Stimulated activated CD4-positive, alpha-beta T cell treated with anti-CD3 and anti-CD28 coated beads, Interleukin-12 subunit alpha, Interleukin-12 subunit beta, amount 100 ng/mL, for 24 hours (primary cell): Measurements from ENCODE around the gene MAML2.

Source experiments
- DNase-seq, 2 experiments: peaks; one replicate each; pipeline ENCODE4 v3.0.0-alpha.2; 2020; ENCODE audit warnings: low read depth in 2 of 2

Gene MAML2

GRCh38 chr11:96238563-96239135, 104.3 kb downstream of the MAML2 start:
- DNase-seq: no peak

GRCh38 chr11:96237766-96238266, 105.2 kb downstream of the MAML2 start:
- no peak for DNase-seq

GRCh38 chr11:96235751-96236150, 107.2 kb downstream of the MAML2 start:
- DNase-seq: peak in 1 of 2 experiments; percentile 40

- no peak for DNase-seq
These were observed 108.0 kb downstream of the MAML2 start for GRCh38 chr11:96234866-96235441.

- DNase-seq: no peak
These were observed 110.9 kb downstream of the MAML2 start for GRCh38 chr11:96232132-96232531.

GRCh38 chr11:96230686-96231085, 112.3 kb downstream of the MAML2 start:
- DNase-seq: no peak

- no peak for DNase-seq
These were observed 113.5 kb downstream of the MAML2 start for GRCh38 chr11:96229354-96229977.

- no peak for DNase-seq
These were observed 114.1 kb downstream of the MAML2 start for GRCh38 chr11:96228910-96229309.

- DNase-seq: no peak
These were observed 114.5 kb downstream of the MAML2 start for GRCh38 chr11:96228473-96228891.

GRCh38 chr11:96227244-96227643, 115.8 kb downstream of the MAML2 start:
- no peak for DNase-seq

- no peak for DNase-seq
These were observed 119.9 kb downstream of the MAML2 start for GRCh38 chr11:96223083-96223482.

GRCh38 chr11:96222102-96222501, 120.9 kb downstream of the MAML2 start:
- no peak for DNase-seq

GRCh38 chr11:96221244-96222070, 121.5 kb downstream of the MAML2 start:
- DNase-seq: no peak

- DNase-seq: no peak
These were observed 122.9 kb downstream of the MAML2 start for GRCh38 chr11:96219981-96220623.

GRCh38 chr11:96218901-96219300, 124.1 kb downstream of the MAML2 start:
- DNase-seq: no peak

- DNase-seq: no peak
These were observed 125.0 kb downstream of the MAML2 start for GRCh38 chr11:96218006-96218405.

- no peak for DNase-seq
These were observed 125.8 kb downstream of the MAML2 start for GRCh38 chr11:96217206-96217605.

GRCh38 chr11:96215826-96216225, 127.2 kb downstream of the MAML2 start:
- no peak for DNase-seq

GRCh38 chr11:96215110-96215782, 127.7 kb downstream of the MAML2 start:
- no peak for DNase-seq

- DNase-seq: no peak
These were observed 128.3 kb downstream of the MAML2 start for GRCh38 chr11:96214777-96215109.

GRCh38 chr11:96213500-96213899, 129.5 kb downstream of the MAML2 start:
- no peak for DNase-seq
